Central memory CD4-positive, alpha-beta T cell (primary cell): ENCODE data around the gene NEUROD4.

Experiments used
- DNase-seq: peaks from one replicate; pipeline ENCODE4 v3.0.0; 2022

Gene NEUROD4

DNA sequence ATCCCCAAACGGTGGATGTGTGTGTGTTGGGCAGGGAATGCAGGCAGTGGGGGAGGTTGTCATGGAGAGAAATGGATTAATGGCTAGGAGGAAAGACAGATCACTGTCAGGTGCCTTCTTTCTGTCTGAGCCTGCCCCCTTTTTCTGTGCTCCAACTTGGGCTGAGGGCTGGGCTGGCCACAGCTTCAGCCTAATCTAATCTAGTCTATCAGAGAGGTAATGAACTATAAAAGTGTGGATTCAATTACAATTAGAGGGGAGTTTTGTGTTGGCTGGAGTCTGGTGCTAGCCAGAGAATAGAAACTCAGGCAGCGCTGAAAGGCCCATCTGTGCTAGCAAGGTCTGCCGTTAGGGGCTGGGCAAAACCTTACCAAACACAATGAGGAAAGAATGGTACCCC is 41.2 kb downstream of the NEUROD4 start:
- DNase-seq: no peak

DNA sequence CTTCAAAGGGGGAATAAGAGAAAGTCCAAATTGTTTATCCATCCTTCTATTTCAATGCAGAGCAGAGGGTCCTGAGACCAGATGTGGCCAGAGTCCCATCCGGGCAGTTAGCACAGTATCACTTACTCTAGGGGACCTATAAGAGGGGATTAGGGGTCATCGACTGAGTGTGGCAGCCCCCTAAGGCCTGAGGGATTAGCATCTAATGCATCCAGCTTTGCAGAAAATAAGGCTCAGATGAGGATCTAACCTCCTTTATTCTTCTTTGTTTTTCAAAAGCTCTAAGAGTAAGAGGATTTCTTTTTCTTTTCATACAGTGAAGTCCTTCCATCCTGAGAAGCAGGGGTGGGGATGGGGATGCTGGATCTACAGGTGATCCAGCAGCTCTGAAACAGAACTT is 43.5 kb downstream of the NEUROD4 start:
- DNase-seq: no peak

DNA sequence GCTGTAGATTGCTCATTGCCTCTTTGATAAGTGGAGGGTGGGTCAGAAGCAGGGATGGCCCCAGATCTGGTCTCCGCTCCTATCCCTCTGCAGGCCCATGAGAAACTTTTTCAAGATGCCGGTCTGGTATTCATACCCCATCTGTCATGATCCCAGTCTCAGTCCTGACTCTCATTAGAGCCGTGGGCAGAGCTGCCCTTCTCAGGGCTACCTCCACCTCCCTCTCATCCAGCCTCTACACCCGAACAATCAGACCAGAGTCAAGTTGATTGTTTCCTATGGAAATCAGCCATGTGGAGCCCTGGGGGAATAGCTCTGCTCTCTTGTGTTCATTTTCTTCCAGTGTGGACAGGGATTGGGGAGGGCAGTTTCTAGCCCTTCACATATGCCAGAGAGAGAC is 45.8 kb downstream of the NEUROD4 start:
- DNase-seq: no peak

DNA sequence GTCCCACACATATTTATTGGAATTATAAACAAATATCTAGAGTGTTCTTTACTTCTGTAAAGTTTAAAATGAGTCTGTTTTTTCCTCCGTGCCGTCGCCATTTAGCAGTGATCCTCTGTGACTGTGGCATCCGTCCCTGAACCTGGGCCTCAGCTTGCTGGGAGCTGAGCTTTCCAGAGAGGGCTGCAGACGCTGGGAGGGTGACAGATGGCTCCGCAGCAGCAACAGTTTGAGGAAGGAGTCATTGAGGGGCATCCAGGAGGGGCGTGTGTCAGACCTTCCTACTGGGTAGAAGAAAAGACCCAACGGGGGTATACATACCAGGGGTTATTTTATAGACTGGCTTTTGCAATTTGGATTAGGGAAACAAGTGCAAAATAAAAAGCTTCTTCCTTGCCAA is 47.9 kb downstream of the NEUROD4 start:
- DNase-seq: no peak

DNA sequence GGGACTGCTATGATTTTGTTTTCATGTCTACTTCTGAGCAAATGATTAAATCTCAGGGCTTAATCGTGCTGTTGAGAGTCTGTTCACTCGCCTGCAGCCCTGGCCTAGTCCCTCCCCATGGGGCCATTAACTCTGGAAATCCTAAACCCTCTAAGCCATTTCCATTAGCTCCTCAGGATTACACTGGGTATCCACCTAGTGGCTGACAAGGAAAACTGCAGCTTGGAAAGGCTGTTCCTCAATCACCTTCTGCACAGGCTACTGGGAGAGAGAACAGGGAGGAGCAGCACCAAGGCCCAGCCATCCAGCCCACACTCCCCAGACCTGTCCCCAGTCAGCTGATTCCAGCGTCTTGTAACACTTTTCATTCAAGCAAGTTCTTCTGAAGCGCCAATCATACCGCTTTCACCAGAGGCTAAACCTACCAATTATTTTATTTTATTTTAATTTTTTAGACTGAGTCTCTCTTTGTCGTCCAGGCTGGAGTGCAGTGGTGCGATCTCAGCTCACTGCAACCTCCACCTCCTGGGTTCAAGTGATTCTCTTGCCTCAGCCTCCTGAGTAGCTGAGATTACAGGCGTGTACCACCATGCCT is 48.7 kb downstream of the NEUROD4 start:
- DNase-seq: peak; percentile 32

DNA sequence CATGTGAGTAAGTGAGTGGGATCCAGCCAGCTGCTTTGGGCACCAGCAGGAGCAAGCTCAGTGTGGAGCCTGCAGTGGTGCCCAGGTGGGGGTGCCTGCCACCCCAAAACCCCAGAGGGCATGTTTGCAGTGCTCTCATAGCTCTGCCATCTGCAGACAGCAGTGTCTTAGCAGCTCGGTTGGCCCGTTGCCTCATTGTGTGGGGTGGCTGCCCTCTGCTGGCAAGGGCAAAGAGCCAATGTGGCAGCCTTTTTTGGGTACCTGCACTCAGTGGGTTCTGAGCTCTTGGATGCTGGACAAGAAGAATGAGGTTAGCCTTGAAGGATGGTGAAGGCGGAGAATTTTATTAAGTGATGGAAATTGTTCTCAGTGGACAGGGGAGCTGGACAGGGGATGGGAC is 52.3 kb downstream of the NEUROD4 start:
- peak; percentile 66 for DNase-seq

DNA sequence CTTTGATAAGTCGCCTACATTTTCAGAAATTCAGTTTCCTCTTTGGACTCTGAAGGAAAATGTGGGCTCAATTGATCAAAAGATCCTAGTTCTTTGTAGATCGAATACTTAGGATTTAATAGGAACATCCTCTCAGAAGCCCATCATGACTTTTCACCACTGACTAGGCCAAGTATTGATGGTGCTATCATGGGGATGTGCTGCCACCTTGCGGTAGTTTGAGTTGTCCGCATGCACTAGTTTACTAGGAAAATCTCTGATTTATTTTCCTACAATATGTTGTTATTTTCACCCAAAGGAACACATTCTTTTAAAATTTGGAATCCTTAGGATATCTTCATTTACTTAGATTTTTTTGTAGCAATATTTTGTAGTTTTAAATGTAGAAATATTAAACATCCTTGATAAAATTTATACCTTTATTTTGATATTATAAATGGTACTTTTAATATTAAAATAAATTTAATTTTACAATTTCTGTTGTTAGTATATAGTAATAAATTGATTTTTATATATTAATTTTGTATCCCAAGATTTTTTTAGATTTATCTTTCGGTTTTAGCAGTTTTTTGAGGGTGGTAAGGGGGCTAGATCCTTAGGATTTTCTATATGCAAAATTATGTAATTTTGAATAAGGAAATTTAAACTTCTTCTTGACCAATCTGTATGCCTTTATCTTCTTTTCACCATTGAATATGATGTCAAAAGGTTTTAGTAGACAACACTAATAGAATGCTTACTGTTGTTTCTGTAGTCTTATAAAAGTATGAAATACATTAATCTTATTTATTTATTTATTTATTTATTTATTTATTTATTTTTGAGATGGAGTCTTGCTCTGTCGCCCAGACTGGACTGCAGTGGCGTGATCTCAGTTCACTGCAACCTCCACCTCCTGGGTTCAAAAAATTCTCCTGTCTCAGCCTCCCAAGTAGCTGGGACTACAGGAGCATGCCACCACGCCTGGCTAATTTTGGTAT is 53.6 kb downstream of the NEUROD4 start:
- DNase-seq: peak; percentile 70

DNA sequence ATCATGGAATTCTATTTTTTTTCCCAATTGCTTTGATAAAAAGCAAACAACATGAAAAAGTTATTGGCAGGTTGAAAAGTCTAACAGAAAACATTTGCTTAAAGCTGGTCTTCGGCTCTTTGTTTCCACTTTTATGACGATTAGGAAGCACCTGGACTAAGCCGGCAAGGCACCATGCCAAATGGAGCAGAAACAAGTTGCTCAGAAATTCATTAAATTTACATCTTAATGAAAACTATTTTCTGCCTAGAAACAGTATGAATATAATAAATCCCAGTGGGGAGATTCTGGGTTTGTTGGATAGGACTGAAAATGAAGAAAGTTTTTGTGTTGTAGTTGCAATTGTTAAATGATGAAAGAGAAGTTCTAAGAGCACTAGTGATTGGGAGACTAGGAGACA is 55.0 kb downstream of the NEUROD4 start:
- DNase-seq: no peak
